Endothelial cell (in vitro differentiated cells): Measurements from ENCODE around the gene TNC. TPM values are rescaled to one million over a fixed set of nuclear protein-coding genes. Genes with fewer than 3 reads are reported as not detected.

ENCODE experiments used
- DNase-seq: peaks from one replicate; pipeline ENCODE4 v3.0.0; 2021; ENCODE audit warnings: low spot score
- H3K27ac Mint-ChIP-seq: one replicate; pipeline ENCODE4 v1.8.0; 2021; ENCODE audit warnings: mixed read lengths, inconsistent platforms; ENCODE audit not compliant: unreplicated experiment
- H3K27me3 Mint-ChIP-seq: one replicate; pipeline ENCODE4 v1.8.0; 2021; ENCODE audit warnings: mild to moderate bottlenecking, moderate library complexity, mixed read lengths, inconsistent platforms; ENCODE audit not compliant: unreplicated experiment
- H3K36me3 Mint-ChIP-seq: one replicate; pipeline ENCODE4 v1.8.0; 2021; ENCODE audit warnings: mild to moderate bottlenecking, low read depth, mixed read lengths, inconsistent platforms; ENCODE audit not compliant: unreplicated experiment
- H3K4me1 Mint-ChIP-seq: one replicate; pipeline ENCODE4 v1.8.0; 2021; ENCODE audit warnings: mild to moderate bottlenecking, mixed read lengths, inconsistent platforms; ENCODE audit not compliant: unreplicated experiment
- H3K4me3 Mint-ChIP-seq: one replicate; pipeline ENCODE4 v1.8.0; 2021; ENCODE audit warnings: mild to moderate bottlenecking, mixed read lengths, inconsistent platforms; ENCODE audit not compliant: unreplicated experiment
- H3K9me3 Mint-ChIP-seq: one replicate; pipeline ENCODE4 v1.8.0; 2021; ENCODE audit warnings: mixed read lengths, inconsistent platforms; ENCODE audit not compliant: unreplicated experiment
- total RNA-seq: library from RNA; stranded (reverse); fragmentation: NEBNext Ultra II Directional; extraction: Animal tissue kit (Norgen Biotek cat#: 25700); gene quantifications from one replicate; pipeline ENCODE4 v1.2.1, GENCODE V29; 2021; ENCODE audit not compliant: unreplicated experiment
- TF ChIP-seq, protein P1 (sequence below): fragments of 200-600 bp; sonication (generic); IDR thresholded peaks from one replicate; pipeline ENCODE4 v1.5.0; 2021; ENCODE audit warnings: antibody characterized with exemption; ENCODE audit not compliant: unreplicated experiment

TNC gene
- total RNA-seq, 1 donor from 2014 or later, result 10.1 TPM

DNA sequence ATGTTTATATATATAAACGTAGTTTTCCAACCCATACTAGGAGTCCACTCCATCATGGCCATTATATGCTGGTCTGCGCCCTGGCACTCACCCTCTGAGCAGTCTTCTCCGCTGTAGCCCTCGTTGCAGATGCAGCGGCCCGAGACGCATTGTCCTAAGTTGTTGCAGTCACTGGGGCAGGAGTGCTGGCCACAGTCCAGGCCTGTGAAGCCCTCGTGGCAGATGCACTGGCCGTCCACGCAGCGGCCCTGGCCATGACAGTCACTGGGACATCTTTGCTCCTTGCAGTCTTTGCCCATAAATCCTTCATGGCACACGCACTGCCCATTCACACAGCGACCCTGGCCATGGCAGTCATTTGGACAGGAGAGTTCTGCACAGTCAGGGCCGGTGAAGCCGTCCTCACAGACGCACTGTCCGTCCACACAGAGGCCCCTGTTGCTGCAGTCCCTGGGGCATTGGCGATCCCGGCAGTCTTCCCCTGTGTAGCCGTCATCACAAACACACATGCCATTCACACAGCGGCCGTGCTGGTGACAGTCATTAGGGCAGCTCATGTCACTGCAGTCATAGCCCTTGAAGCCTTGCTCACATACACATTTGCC, 32.1 kb downstream of the TNC start:
- no peak overlapping the region for H3K27ac Mint-ChIP-seq
- peaks cover 3% of the 10 kb centered on the region for H3K27me3 Mint-ChIP-seq
- TF ChIP-seq, protein P1, sequence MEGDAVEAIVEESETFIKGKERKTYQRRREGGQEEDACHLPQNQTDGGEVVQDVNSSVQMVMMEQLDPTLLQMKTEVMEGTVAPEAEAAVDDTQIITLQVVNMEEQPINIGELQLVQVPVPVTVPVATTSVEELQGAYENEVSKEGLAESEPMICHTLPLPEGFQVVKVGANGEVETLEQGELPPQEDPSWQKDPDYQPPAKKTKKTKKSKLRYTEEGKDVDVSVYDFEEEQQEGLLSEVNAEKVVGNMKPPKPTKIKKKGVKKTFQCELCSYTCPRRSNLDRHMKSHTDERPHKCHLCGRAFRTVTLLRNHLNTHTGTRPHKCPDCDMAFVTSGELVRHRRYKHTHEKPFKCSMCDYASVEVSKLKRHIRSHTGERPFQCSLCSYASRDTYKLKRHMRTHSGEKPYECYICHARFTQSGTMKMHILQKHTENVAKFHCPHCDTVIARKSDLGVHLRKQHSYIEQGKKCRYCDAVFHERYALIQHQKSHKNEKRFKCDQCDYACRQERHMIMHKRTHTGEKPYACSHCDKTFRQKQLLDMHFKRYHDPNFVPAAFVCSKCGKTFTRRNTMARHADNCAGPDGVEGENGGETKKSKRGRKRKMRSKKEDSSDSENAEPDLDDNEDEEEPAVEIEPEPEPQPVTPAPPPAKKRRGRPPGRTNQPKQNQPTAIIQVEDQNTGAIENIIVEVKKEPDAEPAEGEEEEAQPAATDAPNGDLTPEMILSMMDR, result no peak
- no peak for DNase-seq
- H3K4me1 Mint-ChIP-seq, result no peaks in the 10 kb centered on the region
- H3K4me3 Mint-ChIP-seq, result no peak overlapping the region
- H3K9me3 Mint-ChIP-seq, result no peaks in the 10 kb centered on the region
- no peaks in the 10 kb centered on the region for H3K36me3 Mint-ChIP-seq

DNA sequence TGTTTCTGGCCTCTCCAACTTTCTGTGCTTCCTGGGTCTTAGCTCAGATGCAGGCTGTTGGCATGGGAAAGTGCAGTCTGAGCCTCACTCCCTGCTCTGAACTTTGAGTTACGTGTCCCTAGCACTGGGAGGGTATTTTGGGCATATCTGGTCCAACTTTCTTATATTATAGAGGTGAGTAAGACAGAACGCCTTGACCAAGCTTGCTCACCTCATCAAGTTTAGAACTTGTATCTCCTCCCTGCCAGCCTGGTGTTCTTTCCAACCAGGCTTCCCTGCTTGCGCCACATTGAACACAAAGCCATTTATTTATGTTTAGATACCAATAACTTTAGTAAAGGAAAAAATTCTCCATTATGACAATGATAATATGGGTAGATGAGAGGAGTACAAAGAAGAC, 33.2 kb downstream of the TNC start:
- TF ChIP-seq, protein P1, result no peak
- Mint-ChIP-seq H3K9me3 (no peaks in the 10 kb centered on the region), H3K4me3 (no peak overlapping the region), H3K27ac (no peak overlapping the region), H3K27me3 (no peaks in the 10 kb centered on the region), H3K36me3 (no peaks in the 10 kb centered on the region), H3K4me1 (no peaks in the 10 kb centered on the region)
- DNase-seq, result no peak

DNA sequence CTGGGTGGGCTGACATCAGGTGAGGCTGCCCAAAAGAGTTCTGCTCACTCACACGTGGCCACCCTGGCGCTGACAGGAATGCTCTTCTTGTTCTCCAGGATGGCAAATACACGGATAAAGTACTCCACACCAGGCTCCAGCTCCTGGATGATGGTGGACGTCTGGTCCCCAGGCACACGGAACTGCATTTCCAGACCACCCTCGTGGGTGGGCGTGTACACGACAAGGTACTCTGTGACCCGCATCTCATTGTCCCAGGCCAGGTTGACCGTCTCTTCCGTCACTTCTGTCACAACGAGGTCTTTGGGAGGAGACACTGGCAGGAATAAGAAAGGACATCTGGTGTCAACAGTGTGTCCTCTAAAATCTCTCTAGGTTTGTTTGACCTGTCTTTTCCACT, 33.8 kb downstream of the TNC start:
- H3K36me3 Mint-ChIP-seq, result no peaks in the 10 kb centered on the region
- H3K27me3 Mint-ChIP-seq, result no peaks in the 10 kb centered on the region

DNA sequence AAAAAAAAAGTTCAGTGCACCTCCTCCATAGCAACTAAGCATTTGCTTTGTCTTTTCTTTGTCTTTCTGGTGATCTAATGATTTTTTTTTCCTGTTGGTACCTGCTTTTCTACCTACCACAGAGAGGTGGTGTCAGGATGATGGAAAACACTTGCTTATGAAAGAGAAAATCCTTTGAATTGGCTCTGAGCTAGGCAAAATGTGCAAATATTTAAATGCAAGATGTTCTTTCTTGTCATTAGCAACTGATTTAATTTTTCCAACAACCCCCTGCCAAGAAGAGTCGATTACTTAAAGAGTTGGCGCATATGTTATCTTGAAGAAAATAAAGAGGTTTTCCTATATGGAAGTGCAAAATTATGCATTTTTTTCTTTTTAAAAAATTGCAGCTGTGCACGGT, 37.7 kb downstream of the TNC start:
- no peaks in the 10 kb centered on the region for H3K27me3 Mint-ChIP-seq
- no peak overlapping the region for H3K4me3 Mint-ChIP-seq
- H3K36me3 Mint-ChIP-seq, result no peaks in the 10 kb centered on the region
- TF ChIP-seq, protein P1, result no peak
- no peaks in the 10 kb centered on the region for H3K4me1 Mint-ChIP-seq
- H3K27ac Mint-ChIP-seq, result no peak overlapping the region
- H3K9me3 Mint-ChIP-seq, result no peaks in the 10 kb centered on the region
- DNase-seq, result no peak

More for the DNA sequence above, 33.8 kb downstream of the TNC start:
- H3K9me3 Mint-ChIP-seq, result no peaks in the 10 kb centered on the region
- no peak overlapping the region for H3K4me3 Mint-ChIP-seq
- H3K27ac Mint-ChIP-seq, result no peak overlapping the region
- TF ChIP-seq, protein P1, result no peak
- no peak for DNase-seq
- H3K4me1 Mint-ChIP-seq, result no peaks in the 10 kb centered on the region

DNA sequence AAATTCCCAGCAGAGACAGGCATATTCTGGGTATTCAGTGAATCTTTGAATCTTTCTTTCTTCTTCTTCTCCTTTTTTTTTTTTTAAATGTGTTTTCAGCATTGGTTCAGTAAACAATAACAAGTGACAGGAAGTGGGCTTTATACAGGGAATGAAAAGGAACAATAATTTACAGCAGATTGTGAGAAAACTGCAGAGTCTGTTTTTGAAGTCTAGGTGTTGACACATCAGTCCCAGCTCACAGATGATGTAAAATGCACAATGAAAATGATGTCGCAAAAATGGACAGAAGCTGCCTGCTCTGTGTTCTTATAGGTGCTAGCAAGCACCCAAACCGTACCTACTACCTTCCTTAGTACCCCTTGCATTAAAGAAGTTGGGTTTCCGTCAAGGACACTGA, 38.8 kb downstream of the TNC start:
- Mint-ChIP-seq H3K4me1 (no peaks in the 10 kb centered on the region), H3K36me3 (no peaks in the 10 kb centered on the region), H3K4me3 (no peak overlapping the region), H3K27me3 (no peaks in the 10 kb centered on the region), H3K9me3 (no peaks in the 10 kb centered on the region), H3K27ac (no peak overlapping the region)
- TF ChIP-seq, protein P1, result no peak
- DNase-seq, result no peak
